ENCODE measurements around the gene SLC25A28. TPM values are rescaled to one million over a fixed set of nuclear protein-coding genes. Genes with fewer than 3 reads are reported as not detected.

The SLC25A28 gene
- total RNA-seq, 1 experiment from 2014 or later = 22.2 TPM

DNA sequence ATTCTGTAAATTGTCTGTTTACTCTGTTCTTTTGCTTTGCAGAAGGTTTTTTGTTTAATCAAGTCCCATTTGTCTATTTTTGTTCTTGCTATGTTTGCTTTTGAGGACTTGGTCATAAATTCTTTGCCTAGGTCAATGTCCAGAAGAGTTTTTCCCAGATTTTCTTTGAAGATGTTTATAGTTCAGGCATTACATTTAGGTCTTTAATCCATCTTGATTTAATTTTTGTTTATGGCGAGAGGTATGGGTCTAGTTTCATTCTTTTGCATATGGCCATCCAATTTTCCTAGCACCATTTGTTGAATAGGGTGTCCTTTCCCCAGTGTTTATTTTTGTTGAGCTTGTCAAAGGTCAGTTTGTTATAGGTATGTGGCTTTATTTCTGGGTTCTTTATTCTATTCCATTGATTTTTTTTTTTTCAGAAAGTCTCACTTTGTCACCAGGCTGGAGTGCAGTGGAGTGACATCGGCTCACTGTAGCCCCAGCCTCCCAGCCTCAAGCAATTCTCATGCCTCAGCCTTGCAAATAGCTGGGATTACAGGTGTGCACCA lies 27.4 kb upstream of the SLC25A28 start:
- H3K4me1 Mint-ChIP-seq = no peaks in the 10 kb centered on the region
- H3K18ac ChIP-seq (ENCODE audit: insufficient read length, low read depth, low read length) = no peak overlapping the region
- H3K23ac ChIP-seq (ENCODE audit: insufficient read length, low read depth, low read length) = no peak overlapping the region
- no peak overlapping the region for H4K8ac ChIP-seq (replicated peaks; ENCODE audit: insufficient read length, low read depth, low read length)
- no peak overlapping the region for H2BK20ac ChIP-seq (ENCODE audit: low read depth, low read length, poor library complexity, severe bottlenecking)
- H2AFZ ChIP-seq (ENCODE audit: low read length) = no peak overlapping the region
- H2BK15ac ChIP-seq (ENCODE audit: low read depth, low read length) = no peak overlapping the region
- H4K20me1 ChIP-seq (ENCODE audit: control insufficient read depth, insufficient read depth, insufficient read length) = no peaks in the 10 kb centered on the region
- DNase-seq = no peak
- H3K4ac ChIP-seq (ENCODE audit: low read depth, low read length) = no peak overlapping the region
- no peak overlapping the region for H3K56ac ChIP-seq (ENCODE audit: insufficient read length, low read depth, low read length)
- H3T11ph ChIP-seq (ENCODE audit: low read length) = no peak overlapping the region
- H3K36me3 Mint-ChIP-seq (ENCODE audit: insufficient read depth in 1 of 3, low read depth in 3 of 3) = peaks cover 0 to 8% (median 2%) of the 10 kb centered on the region in 3 experiments; a peak in 2 of 7 replicates
- no peak overlapping the region for H2BK12ac ChIP-seq (ENCODE audit: insufficient read length, low read depth, low read length)
- H3K79me2 ChIP-seq (ENCODE audit: insufficient read depth, low read length) = no peaks in the 10 kb centered on the region
- H4K91ac ChIP-seq (ENCODE audit: insufficient read length, low read depth, low read length) = no peak overlapping the region
- no peak overlapping the region for H3K14ac ChIP-seq (ENCODE audit: insufficient read depth, low read length)
- no CpG with 5 or more reads among the region's 2 CpGs for WGBS (ENCODE audit: extremely low coverage, insufficient read length, low lambda C conversion rate)
- peaks cover 55% of the 10 kb centered on the region for H3K27me3 Mint-ChIP-seq (ENCODE audit: low read depth)
- H3K27ac Mint-ChIP-seq = no peak overlapping the region
- H3K27me3 ChIP-seq (ENCODE audit: insufficient read depth, low read length) = no peaks in the 10 kb centered on the region
- H4K5ac ChIP-seq (ENCODE audit: insufficient read length, low read depth, low read length) = no peak overlapping the region
- H3K4me1 ChIP-seq (ENCODE audit: insufficient read depth, low read length) = no peaks in the 10 kb centered on the region
- no peak overlapping the region for H3K4me2 ChIP-seq (ENCODE audit: insufficient read depth, insufficient read length, low read length)
- H3K79me1 ChIP-seq (ENCODE audit: insufficient read depth, low read depth, low read length, poor library complexity, severe bottlenecking) = no peaks in the 10 kb centered on the region
- no peak for TF ChIP-seq CTCF (conservative IDR thresholded peaks at IDR 0.05)
- H2BK5ac ChIP-seq (ENCODE audit: insufficient read length, low read length) = no peak overlapping the region
- H3K9me3 ChIP-seq (ENCODE audit: control insufficient read depth, low read depth, low read length) = no peaks in the 10 kb centered on the region
- H3K4me3 Mint-ChIP-seq = no peak overlapping the region
- peaks cover 26 to 53% of the 10 kb centered on the region in 2 experiments for H3K9me3 Mint-ChIP-seq
- H3K23me2 ChIP-seq (ENCODE audit: insufficient read length, low read depth, low read length, poor library complexity, severe bottlenecking) = no peaks in the 10 kb centered on the region
- H2AK5ac ChIP-seq (ENCODE audit: insufficient read length, low read length) = no peak overlapping the region
- no peak overlapping the region for H3K9ac ChIP-seq (ENCODE audit: extremely low read depth, insufficient read length, low read length)
- no peak overlapping the region for H2BK120ac ChIP-seq (ENCODE audit: low read depth, low read length, poor library complexity, severe bottlenecking)
- no peak overlapping the region for H3K27ac ChIP-seq (ENCODE audit: insufficient read length, low read depth, low read length)

Measured in H9 (cell line).